ENCODE results near the gene EYS. TPM values are rescaled to one million over a fixed set of nuclear protein-coding genes. Genes with fewer than 3 reads are reported as not detected.

The EYS gene
- total and polyA plus RNA-seq, 2 of the 13 experiments (the other 11 are each of a cell fraction or from before 2014, with no cell fraction given) = 0.04 to 0.07 TPM

GRCh38 chr6:64721865-64722264, 985.2 kb downstream of the EYS start:
- FAIRE-seq = no peak
- Histone ChIP-seq H3K4me3 (replicated peaks in 1 of 3; ENCODE audit: insufficient read depth in 1 of 3, low read depth in 2 of 3, low read length in 3 of 3) (no peak overlapping the region), H3K27me3 (ENCODE audit: control insufficient read depth in 1 of 2, insufficient read depth in 2 of 2, low read length in 2 of 2) (no peaks in the 10 kb centered on the region), H3K36me3 (replicated peaks in 1 of 2; ENCODE audit: control insufficient read depth in 1 of 2, insufficient read depth in 2 of 2, low read length in 2 of 2) (no peaks in the 10 kb centered on the region), H3K4me1 (ENCODE audit: insufficient read depth, low read length) (no peaks in the 10 kb centered on the region), H3K27ac (ENCODE audit: extremely low read length, insufficient read depth, low read length) (no peak overlapping the region), H3K4me2 (ENCODE audit: low read depth, low read length) (no peak overlapping the region), H3K79me2 (ENCODE audit: insufficient read depth, low read length) (no peaks in the 10 kb centered on the region), H4K20me1 (ENCODE audit: insufficient read depth, low read length) (no peaks in the 10 kb centered on the region), H3K9me3 (ENCODE audit: low read length) (no peaks in the 10 kb centered on the region), H2AFZ (ENCODE audit: low read length) (no peak overlapping the region), H3K9ac (ENCODE audit: insufficient read depth, low read depth, low read length) (no peak overlapping the region)
- no peak for TF ChIP-seq WIZ (CRISPR knock-in tag; IDR thresholded peaks at IDR 0.05)
- in situ Hi-C loops (cut with HindIII; ENCODE audit: extremely low pct_ligation_motif_present, low pct_unique_long_range_greater_than_20kb) (no loop called here), intact Hi-C loops (cut with micrococcal nuclease; ENCODE audit: unreplicated experiment) (no loop called here)
- BruUV-seq (replicated peaks) = no TSS peak
- no peak for DNase-seq (ENCODE audit: low spot score)
- POLR2A ChIA-PET = no interaction called here
- ATAC-seq = no peak
- CTCF ChIA-PET (ENCODE audit: low intra/inter-chr PET ratio, low total read pairs) = no interaction called here
- under 1% methylated on average over 2 of the region's 2 CpGs for WGBS (ENCODE audit: low lambda C conversion rate)

GRCh38 chr6:64717281-64717680, 989.7 kb downstream of the EYS start:
- Histone ChIP-seq H3K4me3 (replicated peaks in 1 of 3; ENCODE audit: insufficient read depth in 1 of 3, low read depth in 2 of 3, low read length in 3 of 3) (no peak overlapping the region), H3K9ac (ENCODE audit: insufficient read depth, low read depth, low read length) (no peak overlapping the region), H4K20me1 (ENCODE audit: insufficient read depth, low read length) (no peaks in the 10 kb centered on the region), H3K36me3 (replicated peaks in 1 of 2; ENCODE audit: control insufficient read depth in 1 of 2, insufficient read depth in 2 of 2, low read length in 2 of 2) (no peaks in the 10 kb centered on the region), H3K4me1 (ENCODE audit: insufficient read depth, low read length) (no peaks in the 10 kb centered on the region), H3K27me3 (ENCODE audit: control insufficient read depth in 1 of 2, insufficient read depth in 2 of 2, low read length in 2 of 2) (no peaks in the 10 kb centered on the region), H3K27ac (ENCODE audit: extremely low read length, insufficient read depth, low read length) (no peak overlapping the region), H2AFZ (ENCODE audit: low read length) (no peak overlapping the region), H3K9me3 (ENCODE audit: low read length) (no peaks in the 10 kb centered on the region), H3K4me2 (ENCODE audit: low read depth, low read length) (no peak overlapping the region), H3K79me2 (ENCODE audit: insufficient read depth, low read length) (no peaks in the 10 kb centered on the region)
- ChIA-PET POLR2A (no interaction called here), CTCF (ENCODE audit: low intra/inter-chr PET ratio, low total read pairs) (no interaction called here)
- no peak for TF ChIP-seq KMT2A (CRISPR knock-in tag; IDR thresholded peaks at IDR 0.05)
- in situ Hi-C loops (cut with HindIII; ENCODE audit: extremely low pct_ligation_motif_present, low pct_unique_long_range_greater_than_20kb) (no loop called here), intact Hi-C loops (cut with micrococcal nuclease; ENCODE audit: unreplicated experiment) (no loop called here)
- ATAC-seq (no peak), FAIRE-seq (no peak), DNase-seq (ENCODE audit: low spot score) (no peak)
- BruUV-seq (replicated peaks) = no TSS peak
- WGBS (ENCODE audit: low lambda C conversion rate) = 19% methylated on average over 3 of the region's 3 CpGs

GRCh38 chr6:64715624-64716023, 991.4 kb downstream of the EYS start:
- ATAC-seq (no peak), FAIRE-seq (no peak), DNase-seq (ENCODE audit: low spot score) (no peak)
- no peak overlapping the region for H3K27ac ChIP-seq (ENCODE audit: extremely low read length, insufficient read depth, low read length)
- H3K4me2 ChIP-seq (ENCODE audit: low read depth, low read length) = no peak overlapping the region
- no peaks in the 10 kb centered on the region for H4K20me1 ChIP-seq (ENCODE audit: insufficient read depth, low read length)
- no TSS peak for BruUV-seq (replicated peaks)
- H3K27me3 ChIP-seq (ENCODE audit: control insufficient read depth in 1 of 2, insufficient read depth in 2 of 2, low read length in 2 of 2) = no peaks in the 10 kb centered on the region
- TF ChIP-seq CREB1 (IDR thresholded peaks at IDR 0.05) (peak; percentile 97), CREB1 (CRISPR knock-in tag; IDR thresholded peaks at IDR 0.05) (no peak), ATF7 (IDR thresholded peaks at IDR 0.05) (peak; percentile 56), ATF7 (CRISPR knock-in tag; IDR thresholded peaks at IDR 0.05) (no peak), CEBPG (CRISPR knock-in tag; IDR thresholded peaks at IDR 0.05) (no peak), CTCF (CRISPR knock-in tag; IDR thresholded peaks at IDR 0.05) (no peak)
- no peak overlapping the region for H2AFZ ChIP-seq (ENCODE audit: low read length)
- H3K9me3 ChIP-seq (ENCODE audit: low read length) = no peaks in the 10 kb centered on the region
- no peaks in the 10 kb centered on the region for H3K79me2 ChIP-seq (ENCODE audit: insufficient read depth, low read length)
- in situ Hi-C loops (cut with HindIII; ENCODE audit: extremely low pct_ligation_motif_present, low pct_unique_long_range_greater_than_20kb) (no loop called here), intact Hi-C loops (cut with micrococcal nuclease; ENCODE audit: unreplicated experiment) (no loop called here)
- WGBS (ENCODE audit: low lambda C conversion rate) = 3% methylated on average over 3 of the region's 3 CpGs
- no peak overlapping the region for H3K9ac ChIP-seq (ENCODE audit: insufficient read depth, low read depth, low read length)
- no peak overlapping the region for H3K4me3 ChIP-seq (replicated peaks in 1 of 3; ENCODE audit: insufficient read depth in 1 of 3, low read depth in 2 of 3, low read length in 3 of 3)
- H3K36me3 ChIP-seq (replicated peaks in 1 of 2; ENCODE audit: control insufficient read depth in 1 of 2, insufficient read depth in 2 of 2, low read length in 2 of 2) = no peaks in the 10 kb centered on the region
- no peaks in the 10 kb centered on the region for H3K4me1 ChIP-seq (ENCODE audit: insufficient read depth, low read length)
- POLR2A ChIA-PET = no interaction called here
- CTCF ChIA-PET (ENCODE audit: low intra/inter-chr PET ratio, low total read pairs) = no interaction called here

Data from HepG2 (cell line).